H9 (cell line): ENCODE measurements around the gene EFTUD2. TPM values are rescaled to one million over a fixed set of nuclear protein-coding genes. Genes with fewer than 3 reads are reported as not detected.

Experiments
- DNase-seq: peaks from one replicate; pipeline ENCODE4 v3.0.0-alpha.2; 2017
- H2AFZ ChIP-seq: one replicate; pipeline ENCODE4 v1.6.1; 2013; ENCODE audit warnings: mild to moderate bottlenecking, low read length, control low read depth, moderate library complexity
- H2AK5ac ChIP-seq: 2 replicates; pipeline ENCODE4 v1.6.1; 2013; ENCODE audit warnings: low read length, control low read depth, mixed read lengths; ENCODE audit not compliant: insufficient read length
- H2BK120ac ChIP-seq: one replicate; pipeline ENCODE4 v1.6.1; 2013; ENCODE audit warnings: low read depth, mild to moderate bottlenecking, low read length, control low read depth, inconsistent platforms; ENCODE audit not compliant: poor library complexity, severe bottlenecking
- H2BK12ac ChIP-seq: 2 replicates; pipeline ENCODE4 v1.6.1; 2013; ENCODE audit warnings: low read length, control low read depth, mixed read lengths, low read depth; ENCODE audit not compliant: insufficient read length
- H2BK15ac ChIP-seq: 2 replicates; pipeline ENCODE4 v1.6.1; 2013; ENCODE audit warnings: low read depth, low read length, control low read depth
- H2BK20ac ChIP-seq: one replicate; pipeline ENCODE4 v1.6.1; 2013; ENCODE audit warnings: low read depth, mild to moderate bottlenecking, low read length, control low read depth, inconsistent platforms; ENCODE audit not compliant: poor library complexity, severe bottlenecking
- H2BK5ac ChIP-seq: 2 replicates; pipeline ENCODE4 v1.6.1; 2013; ENCODE audit warnings: low read length, control low read depth, mixed read lengths; ENCODE audit not compliant: insufficient read length
- H3K14ac ChIP-seq: 2 replicates; pipeline ENCODE4 v1.6.1; 2013; ENCODE audit warnings: low read length, control low read depth; ENCODE audit not compliant: insufficient read depth
- H3K18ac ChIP-seq: 2 replicates; pipeline ENCODE4 v1.6.1; 2013; ENCODE audit warnings: low read depth, mild to moderate bottlenecking, mixed read lengths, low read length, control low read depth; ENCODE audit not compliant: insufficient read length
- H3K23ac ChIP-seq: 2 replicates; pipeline ENCODE4 v1.6.1; 2013; ENCODE audit warnings: low read length, control low read depth, mixed read lengths, low read depth; ENCODE audit not compliant: insufficient read length
- H3K23me2 ChIP-seq: 2 replicates; pipeline ENCODE4 v1.6.1; 2013; ENCODE audit warnings: low read depth, mild to moderate bottlenecking, mixed read lengths, low read length, control low read depth; ENCODE audit not compliant: insufficient read length, poor library complexity, severe bottlenecking
- H3K27ac ChIP-seq: 2 replicates; pipeline ENCODE4 v1.5.1; 2013; ENCODE audit warnings: low read length, control low read depth, mixed read lengths, low read depth; ENCODE audit not compliant: insufficient read length
- H3K27me3 ChIP-seq: 2 replicates; pipeline ENCODE4 v1.6.1; 2013; ENCODE audit warnings: low read length, control low read depth, inconsistent platforms; ENCODE audit not compliant: insufficient read depth
- H3K4ac ChIP-seq: 2 replicates; pipeline ENCODE4 v1.6.1; 2013; ENCODE audit warnings: low read depth, mild to moderate bottlenecking, control low read depth, inconsistent platforms, low read length, moderate library complexity
- H3K4me1 ChIP-seq: 2 replicates; pipeline ENCODE4 v1.6.1; 2013; ENCODE audit warnings: low read length, control low read depth, inconsistent platforms; ENCODE audit not compliant: insufficient read depth
- H3K4me2 ChIP-seq: 2 replicates; pipeline ENCODE4 v1.6.1; 2013; ENCODE audit warnings: low read length, control low read depth, mixed read lengths; ENCODE audit not compliant: insufficient read length, insufficient read depth
- H3K56ac ChIP-seq: 2 replicates; pipeline ENCODE4 v1.6.1; 2013; ENCODE audit warnings: low read depth, mild to moderate bottlenecking, mixed read lengths, low read length, control low read depth; ENCODE audit not compliant: insufficient read length
- H3K79me1 ChIP-seq: 2 replicates; pipeline ENCODE4 v1.6.1; 2013; ENCODE audit warnings: low read depth, mild to moderate bottlenecking, moderate library complexity, low read length, control low read depth, inconsistent platforms; ENCODE audit not compliant: insufficient read depth, poor library complexity, severe bottlenecking
- H3K79me2 ChIP-seq: 2 replicates; pipeline ENCODE4 v1.6.1; 2013; ENCODE audit warnings: low read length, control low read depth, inconsistent platforms; ENCODE audit not compliant: insufficient read depth
- H3K9ac ChIP-seq: 2 replicates; pipeline ENCODE4 v1.6.1; 2013; ENCODE audit warnings: low read length, control low read depth, mixed read lengths; ENCODE audit not compliant: insufficient read length; ENCODE audit errors: extremely low read depth
- H3K9me3 ChIP-seq: one replicate; pipeline ENCODE4 v1.6.1; 2013; ENCODE audit warnings: low read depth, low read length, inconsistent platforms; ENCODE audit not compliant: control insufficient read depth
- H3T11ph ChIP-seq: one replicate; pipeline ENCODE4 v1.6.1; 2013; ENCODE audit warnings: mild to moderate bottlenecking, low read length, control low read depth, inconsistent platforms
- H4K20me1 ChIP-seq: one replicate; pipeline ENCODE4 v1.6.1; 2013; ENCODE audit not compliant: control insufficient read depth, insufficient read length, insufficient read depth
- H4K5ac ChIP-seq: 2 replicates; pipeline ENCODE4 v1.6.1; 2013; ENCODE audit warnings: low read depth, mild to moderate bottlenecking, mixed read lengths, low read length, control low read depth; ENCODE audit not compliant: insufficient read length
- H4K8ac ChIP-seq: replicated peaks from 2 replicates; pipeline ENCODE4 v1.6.1; 2013; ENCODE audit warnings: low read length, control low read depth, mixed read lengths, low read depth; ENCODE audit not compliant: insufficient read length
- H4K91ac ChIP-seq: 2 replicates; pipeline ENCODE4 v1.6.1; 2013; ENCODE audit warnings: low read depth, mild to moderate bottlenecking, moderate library complexity, mixed read lengths, low read length, control low read depth; ENCODE audit not compliant: insufficient read length
- H3K27ac Mint-ChIP-seq, 3 experiments: 2 replicates in 2 of 3; 3 replicates in 1 of 3; pipeline ENCODE4 v1.8.0; 2020 to 2021; ENCODE audit warnings: mixed read lengths in 3 of 3, mild to moderate bottlenecking in 1 of 3, moderate library complexity in 1 of 3
- H3K27me3 Mint-ChIP-seq: 2 replicates; pipeline ENCODE4 v1.8.0; 2021; ENCODE audit warnings: low read depth, mild to moderate bottlenecking, moderate library complexity, mixed read lengths
- H3K36me3 Mint-ChIP-seq, 3 experiments: 2 replicates in 2 of 3; 3 replicates in 1 of 3; pipeline ENCODE4 v1.8.0; 2020 to 2021; ENCODE audit warnings: low read depth in 3 of 3, mixed read lengths in 3 of 3; ENCODE audit not compliant: insufficient read depth in 1 of 3
- H3K4me1 Mint-ChIP-seq, 2 experiments: 2 replicates each; pipeline ENCODE4 v1.8.0; 2020; ENCODE audit warnings: mixed read lengths in 2 of 2
- H3K4me3 Mint-ChIP-seq, 2 experiments: 2 replicates in 1 of 2; 3 replicates in 1 of 2; pipeline ENCODE4 v1.8.0; 2020 to 2021; ENCODE audit warnings: mild to moderate bottlenecking in 2 of 2, mixed read lengths in 2 of 2, moderate library complexity in 1 of 2
- H3K9me3 Mint-ChIP-seq, 2 experiments: 2 replicates in 1 of 2; 3 replicates in 1 of 2; pipeline ENCODE4 v1.8.0; 2020; ENCODE audit warnings: mild to moderate bottlenecking in 2 of 2, mixed read lengths in 2 of 2, moderate library complexity in 1 of 2
- CTCF ChIP-seq: fragments of 200-600 bp; sonication (generic); conservative IDR thresholded peaks from 3 replicates; pipeline ENCODE4 v1.8.0; 2021; ENCODE audit warnings: antibody characterized with exemption, mild to moderate bottlenecking
- WGBS: extraction: QIAGEN DNeasy Blood & Tissue Kit; methylation state at CpG from one replicate; pipeline ENCODE4 v1.1.7; 2013; ENCODE audit warnings: missing lambda C conversion rate, low lambda C conversion rate, mixed read lengths; ENCODE audit not compliant: insufficient read length; ENCODE audit errors: extremely low coverage; 5-methylcytosine and 5-hydroxymethylcytosine counted together
- total RNA-seq: library from RNA; stranded (reverse); gene quantifications from 2 replicates; pipeline ENCODE4 v1.2.1, GENCODE V29; 2021

Gene EFTUD2
- total RNA-seq, 1 experiment from 2014 or later: 150 TPM

DNA sequence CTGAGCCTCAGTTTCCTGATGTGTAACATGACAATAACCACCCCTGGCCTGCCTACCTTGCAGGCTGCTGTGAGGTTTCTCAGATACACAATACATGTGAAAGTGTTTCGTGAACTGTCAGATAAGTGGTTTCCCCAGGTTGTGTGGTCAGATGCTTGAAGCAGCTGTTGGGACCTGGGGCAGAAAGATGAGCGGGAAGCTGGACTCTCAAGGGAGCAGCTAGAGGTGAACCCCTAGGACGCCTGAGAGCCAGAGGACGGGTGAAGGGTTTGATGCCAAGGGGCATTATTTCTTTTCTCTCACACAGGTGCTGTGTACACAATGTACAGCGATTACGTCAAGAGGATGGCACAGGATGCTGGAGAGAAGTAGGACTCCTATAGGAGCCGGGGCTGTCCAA is 49.2 kb downstream of the EFTUD2 start:
- H3K4ac ChIP-seq: no peak overlapping the region
- TF ChIP-seq CTCF: no peak
- no peak overlapping the region for H2AK5ac ChIP-seq
- H3K9me3 ChIP-seq: no peaks in the 10 kb centered on the region
- no peak overlapping the region for H3K4me3 Mint-ChIP-seq
- no peak overlapping the region for H3T11ph ChIP-seq
- no peak for DNase-seq
- H4K8ac ChIP-seq: no peak overlapping the region
- peaks cover 3% of the 10 kb centered on the region; the same call in 1 of the 2 replicates for H3K4me1 ChIP-seq
- no peaks in the 10 kb centered on the region for H3K79me1 ChIP-seq
- H2AFZ ChIP-seq: no peak overlapping the region
- peaks cover 37 to 55% (median 47%) of the 10 kb centered on the region in 3 experiments for H3K36me3 Mint-ChIP-seq
- no peak overlapping the region for H3K9ac ChIP-seq
- no peak overlapping the region for H3K14ac ChIP-seq
- H4K5ac ChIP-seq: no peak overlapping the region
- H3K27me3 Mint-ChIP-seq: peaks cover 4% of the 10 kb centered on the region; the same call in 1 of the 2 replicates
- no peak overlapping the region for H2BK12ac ChIP-seq
- H3K27ac Mint-ChIP-seq: peak overlapping the region in 1 of 3 experiments; percentile 70; a peak in 3 of 7 replicates
- no peak overlapping the region for H3K27ac ChIP-seq
- peaks cover 11 to 14% of the 10 kb centered on the region in 2 experiments for H3K4me1 Mint-ChIP-seq
- no peak overlapping the region for H2BK5ac ChIP-seq
- WGBS: no CpG with 5 or more reads among the region's 7 CpGs
- H3K4me2 ChIP-seq: no peak overlapping the region
- no peaks in the 10 kb centered on the region for H3K79me2 ChIP-seq
- H4K91ac ChIP-seq: no peak overlapping the region
- H3K27me3 ChIP-seq: no peaks in the 10 kb centered on the region
- H3K56ac ChIP-seq: no peak overlapping the region
- no peaks in the 10 kb centered on the region for H4K20me1 ChIP-seq
- no peak overlapping the region for H2BK20ac ChIP-seq
- H3K18ac ChIP-seq: no peak overlapping the region
- no peaks in the 10 kb centered on the region; a peak in 1 of 5 replicates for H3K9me3 Mint-ChIP-seq
- H3K23ac ChIP-seq: no peak overlapping the region
- no peaks in the 10 kb centered on the region for H3K23me2 ChIP-seq
- no peak overlapping the region for H2BK120ac ChIP-seq
- H2BK15ac ChIP-seq: no peak overlapping the region
